Calu3 (cell line): Measurements from ENCODE around the gene MAMLD1. TPM values are rescaled to one million over a fixed set of nuclear protein-coding genes. Genes with fewer than 3 reads are reported as not detected.

Experiments
- BruUV-seq: library from RNA; stranded (reverse); fragments of 400-500 nt; replicated peaks from 2 replicates; lab custom pipeline; 2021; lab: Mats Ljungman, UMichigan
- CTCF ChIA-PET: fragments of 300-600 bp; sonication (Branson Sonifier 250); formaldehyde crosslinking; loops from one replicate; lab custom pipeline; 2022; ENCODE audit warnings: antibody characterized with exemption; lab: Charles Lee
- DNase-seq: peaks from one replicate; pipeline ENCODE4 v3.0.0; 2022
- H3K27ac Mint-ChIP-seq: one replicate; pipeline ENCODE4 v1.8.0; 2022; ENCODE audit warnings: mixed read lengths; ENCODE audit not compliant: unreplicated experiment
- H3K27me3 Mint-ChIP-seq: one replicate; pipeline ENCODE4 v1.8.0; 2022; ENCODE audit warnings: mixed read lengths; ENCODE audit not compliant: unreplicated experiment
- H3K36me3 Mint-ChIP-seq: one replicate; pipeline ENCODE4 v1.8.0; 2022; ENCODE audit warnings: mild to moderate bottlenecking, moderate library complexity, mixed read lengths; ENCODE audit not compliant: insufficient read depth, unreplicated experiment
- H3K4me1 Mint-ChIP-seq: one replicate; pipeline ENCODE4 v1.8.0; 2022; ENCODE audit warnings: mild to moderate bottlenecking, low read depth, mixed read lengths; ENCODE audit not compliant: unreplicated experiment
- H3K4me3 Mint-ChIP-seq: one replicate; pipeline ENCODE4 v1.8.0; 2022; ENCODE audit warnings: mild to moderate bottlenecking, low read depth, moderate library complexity, mixed read lengths; ENCODE audit not compliant: unreplicated experiment
- H3K9me3 Mint-ChIP-seq: one replicate; pipeline ENCODE4 v1.8.0; 2022; ENCODE audit warnings: low read depth, mixed read lengths; ENCODE audit not compliant: unreplicated experiment
- CTCF ChIP-seq: fragments of 200-600 bp; IDR thresholded peaks from one replicate; pipeline ENCODE4 v1.8.0; 2022; ENCODE audit warnings: antibody characterized with exemption; ENCODE audit not compliant: unreplicated experiment
- intact Hi-C: fragments of 100-400 bp; cut with micrococcal nuclease; formaldehyde crosslinking; loops from one replicate; pipeline ENCODE4 v1.10.0; 2022; ENCODE audit not compliant: unreplicated experiment
- total RNA-seq: library from RNA; stranded (reverse); gene quantifications from 2 replicates; pipeline ENCODE4 v1.2.3, GENCODE V29; 2022

MAMLD1 gene
- total RNA-seq, 1 experiment from 2014 or later, result 8.8 TPM

- Mint-ChIP-seq H3K9me3 (peaks cover 8% of the 10 kb centered on the region), H3K36me3 (no peaks in the 10 kb centered on the region), H3K4me3 (no peak overlapping the region), H3K4me1 (no peaks in the 10 kb centered on the region), H3K27me3 (peaks cover 20% of the 10 kb centered on the region), H3K27ac (no peak overlapping the region)
- no peak for DNase-seq
- CTCF ChIA-PET, result no interaction called here
- peak; percentile 19 for TF ChIP-seq CTCF
- no TSS peak for BruUV-seq
- intact Hi-C loops, result no loop called here
Measured at GRCh38 chrX:150536455-150537116, 173.5 kb downstream of the MAMLD1 start.

GRCh38 chrX:150537851-150538250, 174.7 kb downstream of the MAMLD1 start:
- Mint-ChIP-seq H3K27ac (no peak overlapping the region), H3K36me3 (no peaks in the 10 kb centered on the region), H3K4me1 (no peaks in the 10 kb centered on the region), H3K9me3 (peaks cover 8% of the 10 kb centered on the region), H3K4me3 (no peak overlapping the region), H3K27me3 (peaks cover 13% of the 10 kb centered on the region)
- TF ChIP-seq CTCF, result no peak
- intact Hi-C loops, result no loop called here
- BruUV-seq, result no TSS peak
- no peak for DNase-seq
- CTCF ChIA-PET, result no interaction called here

- BruUV-seq, result no TSS peak
- TF ChIP-seq CTCF, result no peak
- no peaks in the 10 kb centered on the region for H3K36me3 Mint-ChIP-seq
- H3K9me3 Mint-ChIP-seq, result no peaks in the 10 kb centered on the region
- no peak overlapping the region for H3K4me3 Mint-ChIP-seq
- H3K4me1 Mint-ChIP-seq, result no peaks in the 10 kb centered on the region
- intact Hi-C loops, result no loop called here
- H3K27ac Mint-ChIP-seq, result no peak overlapping the region
- DNase-seq, result no peak
- CTCF ChIA-PET, result no interaction called here
- H3K27me3 Mint-ChIP-seq, result peaks cover 7% of the 10 kb centered on the region
Measured at GRCh38 chrX:150540965-150541364, 177.8 kb downstream of the MAMLD1 start.

- no peaks in the 10 kb centered on the region for H3K9me3 Mint-ChIP-seq
- peaks cover 7% of the 10 kb centered on the region for H3K27me3 Mint-ChIP-seq
- CTCF ChIA-PET, result no interaction called here
- H3K27ac Mint-ChIP-seq, result no peak overlapping the region
- no peak for DNase-seq
- no TSS peak for BruUV-seq
- peaks cover 4% of the 10 kb centered on the region for H3K36me3 Mint-ChIP-seq
- intact Hi-C loops, result no loop called here
- peaks cover 3% of the 10 kb centered on the region for H3K4me1 Mint-ChIP-seq
- no peak for TF ChIP-seq CTCF
- no peak overlapping the region for H3K4me3 Mint-ChIP-seq
Measured at GRCh38 chrX:150542846-150543229, 179.7 kb downstream of the MAMLD1 start.
